MV-4-11 (cell line): ENCODE results near the gene FGF19.

ENCODE experiments used
- DNase-seq: peaks from one replicate; lab custom pipeline; 2025; lab: John Stamatoyannopoulos, UW

FGF19 gene

GRCh38 chr11:69670158-69670845 lies 33.5 kb downstream of the FGF19 start:
- DNase-seq: peak; percentile 49

- DNase-seq: no peak
These were observed 34.3 kb downstream of the FGF19 start for GRCh38 chr11:69669486-69669885.

- DNase-seq: no peak
These were observed 35.9 kb downstream of the FGF19 start for GRCh38 chr11:69667619-69668604.

GRCh38 chr11:69666752-69667536 lies 36.9 kb downstream of the FGF19 start:
- DNase-seq: no peak

- DNase-seq: no peak
These were observed 37.6 kb downstream of the FGF19 start for GRCh38 chr11:69666261-69666660.

GRCh38 chr11:69665669-69666068 lies 38.2 kb downstream of the FGF19 start:
- DNase-seq: no peak

GRCh38 chr11:69664901-69665300 lies 38.9 kb downstream of the FGF19 start:
- no peak for DNase-seq

- no peak for DNase-seq
These were observed 39.6 kb downstream of the FGF19 start for GRCh38 chr11:69664103-69664775.

- DNase-seq: no peak
These were observed 40.5 kb downstream of the FGF19 start for GRCh38 chr11:69663326-69663725.

- no peak for DNase-seq
These were observed 41.0 kb downstream of the FGF19 start for GRCh38 chr11:69662806-69663205.

- DNase-seq: peak; percentile 36
These were observed 41.7 kb downstream of the FGF19 start for GRCh38 chr11:69662021-69662698.

GRCh38 chr11:69661413-69661715 lies 42.5 kb downstream of the FGF19 start:
- DNase-seq: no peak

GRCh38 chr11:69660001-69660500 lies 43.8 kb downstream of the FGF19 start:
- no peak for DNase-seq

GRCh38 chr11:69659591-69659990 lies 44.2 kb downstream of the FGF19 start:
- DNase-seq: no peak

GRCh38 chr11:69658626-69659450 lies 45.0 kb downstream of the FGF19 start:
- DNase-seq: no peak

- no peak for DNase-seq
These were observed 45.8 kb downstream of the FGF19 start for GRCh38 chr11:69657911-69658625.

GRCh38 chr11:69657456-69657910 lies 46.3 kb downstream of the FGF19 start:
- DNase-seq: no peak

GRCh38 chr11:69656536-69657455 lies 47.0 kb downstream of the FGF19 start:
- no peak for DNase-seq
